Activated CD4-positive, alpha-beta T cell treated with anti-CD3 and anti-CD28 coated beads for 1 hour (primary cell): ENCODE results near the gene CACNA1C.
"Not testable (repeated sequence)": the region's sequence is repeated elsewhere in the genome, so short reads cannot be mapped to it uniquely, and the experiment has no call there.

Source experiments
- DNase-seq: peaks from one replicate; pipeline ENCODE4 v3.0.0-alpha.2; 2020

Gene CACNA1C

GRCh38 chr12:2667716-2668440 is 615.1 kb downstream of the CACNA1C start:
- DNase-seq: no peak

GRCh38 chr12:2668816-2669215 is 616.0 kb downstream of the CACNA1C start:
- DNase-seq: no peak

DNA sequence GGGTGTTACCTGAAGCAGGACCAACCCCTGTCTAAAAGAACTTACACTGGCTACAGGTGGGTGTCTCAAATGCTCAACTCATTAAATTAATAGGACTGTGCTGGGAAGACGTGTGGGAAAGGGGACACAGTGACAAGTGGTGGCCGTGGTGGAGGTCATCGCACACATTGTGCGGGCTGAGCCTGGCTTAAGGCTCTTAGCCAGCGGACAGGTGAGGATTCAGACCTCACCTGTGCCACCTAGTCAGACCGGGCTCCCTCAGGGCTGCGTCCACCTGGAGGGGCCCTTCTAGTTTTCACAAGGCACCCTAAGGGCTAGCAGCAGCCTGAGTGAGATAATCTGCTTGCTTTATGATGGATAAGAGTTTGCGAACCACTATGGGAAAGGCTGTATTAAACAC is 616.8 kb downstream of the CACNA1C start:
- DNase-seq: no peak

GRCh38 chr12:2672863-2673262 is 620.1 kb downstream of the CACNA1C start:
- no peak for DNase-seq

DNA sequence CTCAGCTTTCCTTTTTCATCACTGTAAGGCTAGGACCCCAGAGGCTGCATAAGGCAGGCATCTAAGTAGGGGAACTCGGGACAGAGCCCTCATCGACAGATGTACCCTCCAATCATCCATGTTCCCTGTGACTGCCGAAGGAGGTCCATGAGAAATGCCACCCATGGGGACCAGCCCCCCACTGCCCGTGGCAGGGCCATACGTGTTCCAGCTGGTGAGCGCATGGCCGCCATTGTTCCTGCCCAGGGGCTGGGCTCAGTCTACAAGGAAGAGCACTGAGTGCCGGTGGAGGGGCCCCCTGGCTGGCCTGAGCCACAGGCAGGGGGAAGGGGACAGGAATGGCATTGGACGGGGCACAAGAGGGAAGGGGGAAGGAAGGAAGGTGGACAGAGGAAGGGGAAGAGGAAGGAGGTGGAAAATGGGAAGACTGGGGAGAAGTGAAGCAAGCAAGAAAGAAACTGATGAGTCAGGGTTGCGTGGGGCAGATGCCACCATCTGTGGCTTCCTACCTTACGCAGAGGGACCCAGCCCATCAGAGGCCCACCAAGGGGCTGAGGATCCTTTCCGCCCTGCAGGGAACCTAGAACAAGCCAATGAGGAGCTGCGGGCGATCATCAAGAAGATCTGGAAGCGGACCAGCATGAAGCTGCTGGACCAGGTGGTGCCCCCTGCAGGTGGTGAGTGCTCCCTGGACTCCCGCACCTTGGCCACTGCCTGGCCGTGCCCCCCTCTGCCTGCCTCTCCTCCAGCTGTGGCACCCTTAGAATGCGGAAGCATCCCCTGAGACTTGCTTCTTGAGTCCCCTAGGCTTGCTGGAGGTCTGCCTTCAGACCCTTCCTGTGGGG is 621.4 kb downstream of the CACNA1C start:
- no peak for DNase-seq

- DNase-seq: no peak
Observed at GRCh38 chr12:2675776-2676175, 623.0 kb downstream of the CACNA1C start.

DNA sequence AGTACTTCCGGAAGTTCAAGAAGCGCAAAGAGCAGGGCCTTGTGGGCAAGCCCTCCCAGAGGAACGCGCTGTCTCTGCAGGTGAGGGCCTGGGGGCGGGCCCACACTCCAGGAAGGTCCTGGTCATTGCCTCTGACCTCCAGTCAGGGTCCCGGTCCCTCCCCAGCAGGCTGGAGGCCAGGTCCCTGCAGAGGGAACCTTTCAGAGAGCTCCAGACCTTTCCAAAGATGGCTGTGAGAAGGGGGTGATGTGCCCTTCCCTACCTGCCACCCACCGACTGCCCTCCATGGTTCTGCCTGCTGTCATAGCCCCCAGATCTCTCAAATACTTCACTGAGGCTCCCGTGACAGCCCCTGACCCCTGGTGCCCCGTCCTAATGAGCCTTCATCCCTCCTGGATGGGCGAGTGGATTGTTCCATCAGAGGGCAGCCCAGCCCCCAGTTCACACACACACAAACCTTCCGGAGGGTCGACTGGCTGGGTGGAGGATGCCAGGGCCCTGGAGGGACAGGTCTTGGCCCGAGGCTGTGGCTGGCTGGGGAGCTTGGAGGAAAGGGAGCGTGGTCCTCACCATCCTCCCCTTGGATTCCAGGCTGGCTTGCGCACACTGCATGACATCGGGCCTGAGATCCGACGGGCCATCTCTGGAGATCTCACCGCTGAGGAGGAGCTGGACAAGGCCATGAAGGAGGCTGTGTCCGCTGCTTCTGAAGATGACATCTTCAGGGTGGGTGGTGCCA is 624.5 kb downstream of the CACNA1C start:
- DNase-seq: no peak

DNA sequence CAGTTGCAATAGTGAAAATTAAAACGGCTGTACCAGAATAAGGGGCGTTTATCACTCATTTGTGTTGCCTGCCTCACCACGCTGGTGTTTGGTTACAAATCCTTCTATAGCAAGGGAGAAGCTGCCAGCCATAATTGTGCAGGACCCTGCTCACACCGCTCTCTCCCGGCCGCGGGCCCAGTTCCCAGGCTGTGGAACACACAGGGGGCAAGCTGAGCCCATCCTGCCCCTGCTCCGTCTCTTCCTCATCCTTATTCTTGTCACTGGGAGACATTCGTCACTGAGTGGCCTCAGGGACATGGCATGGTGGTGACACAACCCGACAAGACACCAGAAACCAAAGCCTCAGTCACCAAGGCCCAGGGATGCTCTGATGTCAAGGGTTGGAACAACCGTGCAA is 625.6 kb downstream of the CACNA1C start:
- no peak for DNase-seq

GRCh38 chr12:2679068-2679815 is 626.5 kb downstream of the CACNA1C start:
- no peak for DNase-seq

DNA sequence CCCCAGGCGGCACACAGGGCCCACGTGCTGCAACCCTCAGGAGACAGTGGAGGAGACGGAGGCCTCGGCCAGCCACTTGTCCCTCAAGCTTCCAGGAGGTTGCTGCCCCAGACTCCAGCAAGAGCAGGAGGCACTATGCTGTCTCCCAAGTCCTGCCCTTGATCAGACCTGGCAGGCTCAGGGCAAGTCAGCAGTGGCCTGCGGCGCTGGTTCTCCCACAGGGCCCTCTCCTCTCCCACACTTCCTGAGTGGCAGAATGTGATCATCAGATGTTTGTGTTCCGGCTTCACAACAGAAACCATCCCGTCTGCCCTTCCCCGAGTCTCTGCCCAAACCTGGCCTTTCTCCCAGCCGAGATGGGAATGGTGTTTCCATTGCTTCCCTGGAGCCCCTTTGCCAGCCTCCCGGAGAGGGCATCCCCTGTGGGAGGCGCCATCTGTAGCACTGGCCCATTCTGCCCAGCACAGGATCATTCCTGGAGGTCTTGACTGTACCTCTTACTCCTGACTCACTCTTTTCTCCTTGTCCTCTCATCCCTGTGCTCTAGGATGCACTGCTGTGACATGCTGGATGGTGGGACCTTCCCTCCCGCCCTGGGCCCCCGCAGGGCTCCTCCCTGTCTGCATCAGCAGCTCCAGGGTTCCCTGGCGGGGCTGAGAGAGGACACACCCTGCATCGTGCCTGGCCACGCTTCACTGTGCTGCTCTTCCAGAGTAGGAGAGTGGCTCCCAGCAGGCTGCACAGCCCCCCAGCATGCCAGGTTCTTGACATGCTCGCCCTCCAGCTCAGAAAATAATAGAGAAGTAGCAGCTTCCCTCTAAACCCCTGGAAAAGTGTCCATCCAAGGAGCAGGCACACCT is 627.3 kb downstream of the CACNA1C start:
- DNase-seq: no peak

DNA sequence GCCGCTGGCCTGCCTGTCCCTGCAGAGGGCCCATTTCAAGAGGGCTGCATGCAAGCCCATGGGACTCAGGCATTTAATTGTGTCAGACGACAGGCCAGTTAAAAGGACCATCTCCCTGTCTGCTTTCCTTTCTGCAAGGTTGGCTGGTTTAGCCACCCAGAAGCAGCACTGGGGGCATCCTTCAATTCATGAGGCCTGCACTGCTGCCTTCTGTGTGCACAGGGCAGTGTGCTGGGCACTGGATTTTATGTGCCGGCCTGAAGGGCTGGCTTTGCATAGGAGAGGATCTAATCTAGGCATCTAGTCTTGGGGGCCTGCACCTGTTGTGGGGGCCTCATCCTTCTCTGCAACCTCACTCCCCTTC is 627.9 kb downstream of the CACNA1C start:
- no peak for DNase-seq

- no peak for DNase-seq
Observed at GRCh38 chr12:2681450-2682205, 628.8 kb downstream of the CACNA1C start.

DNA sequence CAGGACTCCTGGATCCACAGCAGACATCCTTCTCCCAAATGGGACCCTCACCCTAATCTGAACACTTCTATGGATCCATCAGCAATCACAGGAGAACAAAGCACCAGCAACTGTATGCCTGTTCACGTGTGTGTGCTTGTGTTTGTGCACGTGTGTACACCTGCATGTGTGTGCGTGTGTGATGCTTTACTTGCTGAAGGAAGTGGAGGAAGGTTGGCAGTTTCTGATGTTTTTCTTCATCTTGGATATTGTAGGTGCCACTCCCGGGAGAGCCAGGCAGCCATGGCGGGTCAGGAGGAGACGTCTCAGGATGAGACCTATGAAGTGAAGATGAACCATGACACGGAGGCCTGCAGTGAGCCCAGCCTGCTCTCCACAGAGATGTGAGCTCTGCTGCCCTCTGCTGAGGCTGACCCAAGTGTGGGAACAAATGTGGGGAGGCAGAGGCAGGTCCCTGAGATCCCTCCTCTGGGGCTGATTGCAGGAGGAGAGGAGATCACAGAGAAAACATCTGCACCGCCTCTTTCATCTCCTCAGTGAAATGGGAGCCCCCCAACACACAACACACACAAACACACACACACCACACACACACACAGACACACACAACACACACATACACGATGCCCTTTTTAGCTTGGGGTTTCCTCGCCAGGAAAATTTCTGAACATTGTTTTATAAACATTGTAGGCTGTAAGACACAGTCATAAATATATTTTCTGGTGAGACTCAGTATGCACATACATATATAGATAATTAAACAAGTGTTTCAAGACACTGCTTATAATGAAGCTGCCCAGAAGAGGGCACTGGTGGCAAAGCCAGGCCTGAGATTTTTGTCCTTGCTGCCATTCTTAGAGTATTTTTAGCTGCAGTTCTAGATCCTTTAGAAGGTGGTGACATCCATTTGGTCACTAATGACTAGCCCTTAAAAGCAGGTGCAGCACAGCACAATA is 629.8 kb downstream of the CACNA1C start:
- DNase-seq: peak; percentile 26

DNA sequence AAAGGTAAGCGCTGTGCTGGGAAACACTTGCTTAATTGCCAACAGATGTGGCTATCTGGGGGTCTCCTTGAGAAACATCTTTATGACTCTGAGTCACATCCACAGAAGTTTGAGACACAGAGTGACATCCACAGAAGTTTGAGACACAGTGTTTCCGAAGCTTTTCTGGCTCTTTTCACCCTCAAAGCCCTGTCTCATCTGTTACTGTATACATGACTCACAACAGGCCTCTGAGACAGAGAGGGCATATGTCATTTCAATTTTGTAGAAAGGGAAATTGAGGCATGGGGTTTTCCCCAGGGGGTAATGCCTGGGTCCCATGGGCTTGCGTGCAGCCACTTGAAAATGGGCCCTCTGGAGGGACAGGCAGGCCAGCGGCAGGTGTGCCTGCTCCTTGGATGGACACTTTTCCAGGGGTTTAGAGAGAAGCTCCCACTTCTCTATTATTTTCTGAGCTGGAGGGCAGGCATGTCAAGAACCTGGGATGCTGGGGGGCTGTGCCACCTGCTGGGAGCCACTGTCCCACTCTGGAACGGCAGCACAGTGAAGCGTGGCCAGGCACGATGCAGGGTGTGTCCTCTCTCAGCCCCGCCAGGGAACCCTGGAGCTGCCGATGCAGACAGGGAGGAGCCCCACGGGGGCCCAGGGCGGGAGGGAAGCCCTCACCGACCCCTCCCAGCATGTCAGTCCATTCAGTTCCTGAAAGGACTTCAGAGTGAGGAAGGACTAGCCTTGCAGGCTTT is 630.7 kb downstream of the CACNA1C start:
- no peak for DNase-seq

DNA sequence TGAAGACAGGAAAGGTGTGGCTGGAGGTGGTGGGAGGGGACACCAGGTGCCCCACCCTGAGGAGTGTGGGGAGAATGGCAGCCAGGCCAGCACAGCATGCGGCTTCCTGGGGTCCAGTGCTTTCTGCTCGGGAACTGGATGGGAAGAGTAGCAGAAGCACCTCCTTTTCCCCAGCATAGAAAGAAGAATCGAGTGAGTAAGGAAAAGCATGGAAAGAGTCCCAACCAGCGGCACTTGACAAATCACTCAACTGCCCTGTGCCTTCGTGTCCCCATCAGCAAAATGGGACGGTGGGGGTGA is 631.2 kb downstream of the CACNA1C start:
- DNase-seq: not testable (repeated sequence)

DNA sequence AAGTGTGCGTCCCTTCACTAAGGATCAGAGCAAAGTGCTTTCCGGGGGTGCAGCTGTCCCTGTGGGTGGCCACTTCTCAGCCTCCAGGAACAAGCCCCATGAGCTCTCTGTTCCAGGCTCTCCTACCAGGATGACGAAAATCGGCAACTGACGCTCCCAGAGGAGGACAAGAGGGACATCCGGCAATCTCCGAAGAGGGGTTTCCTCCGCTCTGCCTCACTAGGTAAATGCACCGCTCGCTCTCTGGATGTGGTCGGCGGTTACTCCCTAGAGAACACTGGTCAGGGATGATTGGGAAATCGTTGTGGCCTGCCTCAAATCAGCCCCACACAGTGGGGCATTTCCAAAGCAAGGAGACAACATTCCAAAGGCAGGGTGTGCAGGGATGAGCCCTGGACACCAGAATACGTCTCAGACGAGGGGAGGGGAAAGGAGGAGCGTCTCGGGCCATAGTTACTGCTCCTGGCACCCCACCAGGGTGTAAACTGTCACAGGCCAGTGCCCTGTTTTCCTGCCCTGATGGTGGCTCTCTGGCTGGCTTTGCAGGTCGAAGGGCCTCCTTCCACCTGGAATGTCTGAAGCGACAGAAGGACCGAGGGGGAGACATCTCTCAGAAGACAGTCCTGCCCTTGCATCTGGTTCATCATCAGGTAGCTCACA is 633.0 kb downstream of the CACNA1C start:
- DNase-seq: not testable (repeated sequence)

DNA sequence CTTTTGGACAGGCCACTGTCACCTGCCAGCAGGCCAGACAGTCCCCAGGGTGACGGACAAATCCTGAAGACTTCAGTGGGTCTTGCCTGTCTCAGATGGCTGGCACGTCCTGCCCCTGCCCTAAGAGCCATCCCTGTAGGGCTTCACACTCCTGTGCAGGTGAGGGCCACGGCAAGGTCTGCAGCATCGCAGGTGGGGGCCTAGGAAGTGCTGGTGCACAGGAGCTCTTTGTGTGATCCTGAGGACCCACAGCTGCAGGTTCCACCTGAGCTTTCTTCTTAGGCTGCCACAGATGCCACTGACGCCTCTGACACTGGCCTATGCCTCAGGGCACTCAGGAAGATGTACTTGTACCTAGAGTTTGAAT is 633.5 kb downstream of the CACNA1C start:
- DNase-seq: no peak

GRCh38 chr12:2687058-2687457 is 634.3 kb downstream of the CACNA1C start:
- no peak for DNase-seq

DNA sequence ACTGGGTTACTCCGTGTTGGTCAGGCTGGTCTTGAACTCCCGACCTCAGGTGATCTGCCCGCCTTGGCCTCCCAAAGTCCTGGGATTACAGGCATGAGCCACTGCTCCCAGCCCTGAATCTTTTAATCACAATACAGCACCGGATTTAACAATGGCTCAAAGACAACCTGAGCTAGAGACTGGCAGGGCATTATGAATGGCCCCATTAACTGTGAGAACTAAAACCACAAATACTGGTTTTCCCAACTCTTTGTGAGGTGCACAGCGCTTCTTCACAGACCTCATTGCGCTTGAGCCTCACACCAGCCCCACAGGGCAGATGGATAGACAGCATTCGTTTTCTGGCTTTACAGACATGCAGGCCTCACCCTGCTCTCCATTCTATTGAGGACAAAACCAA is 634.9 kb downstream of the CACNA1C start:
- DNase-seq: no peak
